Skeletal muscle tissue (tissue), 4 donors: ENCODE results near the gene ATF5. TPM values are rescaled to one million over a fixed set of nuclear protein-coding genes. Genes with fewer than 3 reads are reported as not detected.
"Not testable (repeated sequence)": the region's sequence is repeated elsewhere in the genome, so short reads cannot be mapped to it uniquely, and the experiment has no call there.

Experiments used
- H3K27ac ChIP-seq: one replicate; pipeline ENCODE4 v1.7.0; 2013; ENCODE audit warnings: mild to moderate bottlenecking, low read depth, low read length, inconsistent platforms
- H3K27me3 ChIP-seq, 3 donors: one replicate each; pipeline ENCODE4 v1.7.0; 2013; ENCODE audit warnings: low read length in 3 of 3; ENCODE audit not compliant: control insufficient read depth in 3 of 3, insufficient read depth in 3 of 3
- H3K36me3 ChIP-seq, 3 donors: one replicate each; pipeline ENCODE4 v1.7.0; 2013; ENCODE audit warnings: low read length in 3 of 3; ENCODE audit not compliant: control insufficient read depth in 3 of 3, insufficient read depth in 3 of 3
- H3K4me1 ChIP-seq, 3 donors: one replicate each; pipeline ENCODE4 v1.7.0; 2013; ENCODE audit warnings: low read length in 3 of 3, mild to moderate bottlenecking in 3 of 3; ENCODE audit not compliant: control insufficient read depth in 3 of 3, insufficient read depth in 3 of 3
- H3K4me3 ChIP-seq, 3 donors: one replicate each; pipeline ENCODE4 v1.7.0; 2013; ENCODE audit warnings: low read length in 3 of 3
- H3K9ac ChIP-seq, 3 donors: one replicate each; pipeline ENCODE4 v1.7.0; 2013; ENCODE audit warnings: low read length in 3 of 3, mild to moderate bottlenecking in 3 of 3, moderate library complexity in 2 of 3, low read depth in 1 of 3
- H3K9me3 ChIP-seq, 3 donors: one replicate each; pipeline ENCODE4 v1.7.0; 2013; ENCODE audit warnings: low read length in 3 of 3; ENCODE audit not compliant: control insufficient read depth in 3 of 3
- total RNA-seq: library from RNA; depleted of rRNA; stranded (reverse); fragments of >200 nt; gene quantifications from one replicate; pipeline ENCODE4 v1.2.3, GENCODE V29; 2014
- donor health status: Osteomylitis.

Gene ATF5
- total RNA-seq, 1 donor from 2014 or later = 2.1 TPM

- no peaks in the 10 kb centered on the region for H3K9me3 ChIP-seq
- H3K27me3 ChIP-seq = no peaks in the 10 kb centered on the region
- H3K4me1 ChIP-seq = peaks cover 13 to 47% (median 25%) of the 10 kb centered on the region in 3 donors
- peaks cover 22 to 27% (median 27%) of the 10 kb centered on the region in 3 donors for H3K36me3 ChIP-seq
- peak overlapping the region; percentile 60 for H3K27ac ChIP-seq
- no peak overlapping the region for H3K4me3 ChIP-seq
- H3K9ac ChIP-seq = peak overlapping the region in 2 of 3 donors; percentile 33
These were observed 6.9 kb upstream of the ATF5 start for GRCh38 chr19:49921871-49922795.

- Histone ChIP-seq H3K27ac (peak overlapping the region; percentile 60), H3K36me3 (peaks cover 22 to 33% (median 30%) of the 10 kb centered on the region in 3 donors), H3K9me3 (no peaks in the 10 kb centered on the region), H3K27me3 (no peaks in the 10 kb centered on the region), H3K4me3 (no peak overlapping the region), H3K4me1 (peaks cover 25 to 53% (median 34%) of the 10 kb centered on the region in 3 donors), H3K9ac (no peak overlapping the region)
These were observed 5.7 kb upstream of the ATF5 start for GRCh38 chr19:49923055-49924003.

- H3K27me3 ChIP-seq = no peaks in the 10 kb centered on the region
- peak overlapping the region; percentile 54 for H3K27ac ChIP-seq
- H3K9me3 ChIP-seq = no peaks in the 10 kb centered on the region
- no peak overlapping the region for H3K4me3 ChIP-seq
- peak overlapping the region in 1 of 3 donors; percentile 16 for H3K9ac ChIP-seq
- peaks cover 19 to 30% (median 29%) of the 10 kb centered on the region in 3 donors for H3K36me3 ChIP-seq
- peaks cover 29 to 57% (median 40%) of the 10 kb centered on the region in 3 donors for H3K4me1 ChIP-seq
These were observed 4.8 kb upstream of the ATF5 start for GRCh38 chr19:49924004-49924880.

DNA sequence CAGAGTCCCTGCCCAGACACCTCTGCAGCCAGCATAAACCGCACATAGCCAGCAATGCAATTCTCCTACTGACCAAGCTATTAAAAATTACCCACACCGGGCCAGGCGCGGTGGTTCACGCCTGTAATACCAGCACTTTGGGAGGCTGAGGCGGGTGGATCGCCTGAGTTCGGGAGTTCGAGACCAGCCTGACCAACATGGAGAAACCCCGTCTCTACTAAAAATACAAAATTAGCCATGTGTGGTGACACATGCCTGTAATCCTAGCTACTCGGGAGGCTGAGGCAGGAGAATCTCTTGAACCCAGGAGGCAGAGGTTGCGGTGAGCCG, 4.2 kb upstream of the ATF5 start:
- H3K9ac ChIP-seq = peak overlapping the region in 1 of 3 donors; percentile 16
- not testable (repeated sequence) for H3K27me3 ChIP-seq, H3K9me3 ChIP-seq, H3K27ac ChIP-seq, H3K4me3 ChIP-seq
- H3K36me3 ChIP-seq = peaks cover 19 to 30% (median 29%) of the 10 kb centered on the region in 3 donors
- peaks cover 29 to 61% (median 40%) of the 10 kb centered on the region in 3 donors for H3K4me1 ChIP-seq

DNA sequence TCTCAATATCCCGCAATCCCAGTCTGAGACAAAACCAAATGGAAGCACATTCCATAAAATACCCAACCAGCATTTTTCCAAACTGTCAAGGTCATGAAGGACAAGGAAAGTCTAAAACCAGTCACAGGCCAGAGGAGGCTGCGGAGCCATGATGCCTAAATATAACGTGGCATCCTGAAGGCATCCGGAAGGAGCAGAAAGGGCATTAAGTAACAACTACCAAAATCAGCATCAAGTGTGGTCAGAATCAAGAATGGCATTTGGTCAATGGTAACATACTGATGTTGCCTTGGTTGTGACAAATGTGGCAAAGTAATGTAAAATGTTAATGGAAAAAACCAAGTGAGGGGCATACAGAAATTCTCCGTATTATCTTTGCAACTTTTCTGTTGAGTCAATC, 3.5 kb upstream of the ATF5 start:
- Histone ChIP-seq H3K4me1 (peaks cover 29 to 62% (median 40%) of the 10 kb centered on the region in 3 donors), H3K9me3 (no peaks in the 10 kb centered on the region), H3K36me3 (peaks cover 19 to 30% (median 26%) of the 10 kb centered on the region in 3 donors), H3K9ac (no peak overlapping the region), H3K4me3 (no peak overlapping the region), H3K27ac (no peak overlapping the region), H3K27me3 (no peaks in the 10 kb centered on the region)

- Histone ChIP-seq H3K36me3 (peaks cover 19 to 32% (median 23%) of the 10 kb centered on the region in 3 donors), H3K4me1 (peaks cover 29 to 63% (median 40%) of the 10 kb centered on the region in 3 donors), H3K27me3 (no peaks in the 10 kb centered on the region), H3K9me3 (no peaks in the 10 kb centered on the region), H3K4me3 (no peak overlapping the region), H3K9ac (no peak overlapping the region), H3K27ac (no peak overlapping the region)
These were observed 2.5 kb upstream of the ATF5 start for GRCh38 chr19:49926515-49926914.

GRCh38 chr19:49927526-49928264, 1.3 kb upstream of the ATF5 start:
- Histone ChIP-seq H3K4me1 (peaks cover 25 to 53% (median 32%) of the 10 kb centered on the region in 3 donors), H3K9me3 (no peaks in the 10 kb centered on the region), H3K9ac (peak overlapping the region; percentile 4 to 20 (median 7)), H3K36me3 (peaks cover 19 to 29% (median 19%) of the 10 kb centered on the region in 3 donors), H3K4me3 (peak overlapping the region; percentile 9 to 45 (median 23)), H3K27ac (peak overlapping the region; percentile 88), H3K27me3 (no peaks in the 10 kb centered on the region)

DNA sequence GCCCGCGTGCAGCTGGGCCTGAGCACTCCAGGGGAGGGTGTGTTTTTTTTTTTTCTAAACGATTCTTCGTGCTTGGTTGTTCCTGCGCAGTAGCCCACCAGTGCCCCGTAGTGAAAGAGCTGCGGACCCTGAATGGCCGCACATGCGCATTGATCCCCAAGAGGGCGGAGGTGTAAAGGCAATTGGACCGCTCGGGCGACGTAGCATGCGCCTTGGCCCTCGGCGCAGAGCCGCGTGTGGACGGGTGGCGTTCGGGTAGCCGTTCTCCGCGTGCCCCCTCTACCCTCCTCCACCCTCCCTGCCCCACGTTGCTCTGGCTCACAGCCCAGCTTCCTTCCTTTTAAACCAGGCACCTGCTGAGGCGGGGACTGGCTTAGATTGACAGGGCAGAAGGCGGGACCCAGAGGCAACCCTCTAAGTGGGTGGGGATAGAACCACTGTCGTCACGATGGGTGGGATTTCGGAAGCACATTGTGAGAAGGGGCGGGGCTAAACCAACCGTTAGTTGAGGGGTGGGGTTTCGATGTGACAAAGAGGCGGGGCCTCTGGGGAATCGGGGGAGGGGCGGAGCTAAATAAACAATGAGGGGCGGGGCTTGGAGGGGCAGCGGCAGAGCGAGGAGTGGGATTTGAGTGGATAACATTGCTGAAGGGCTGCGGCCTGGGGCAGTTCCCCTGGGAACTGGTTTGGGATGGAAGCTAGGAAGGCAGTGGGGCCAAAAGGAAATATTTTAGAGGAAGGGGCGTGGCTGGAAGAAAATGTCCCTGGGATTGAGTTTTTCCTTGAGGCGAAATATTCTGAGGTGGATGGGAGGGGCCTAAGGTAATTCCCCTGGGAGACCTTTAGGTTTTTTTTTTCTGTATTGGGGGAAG, 842 bp downstream of the ATF5 start:
- Histone ChIP-seq H3K4me3 (peak overlapping the region; percentile 88 to 95 (median 88)), H3K9ac (peak overlapping the region; percentile 88 to 98 (median 91)), H3K9me3 (no peaks in the 10 kb centered on the region), H3K27ac (peak overlapping the region; percentile 88), H3K27me3 (no peaks in the 10 kb centered on the region), H3K36me3 (peaks cover 10 to 17% (median 11%) of the 10 kb centered on the region in 3 donors), H3K4me1 (peaks cover 17 to 34% (median 22%) of the 10 kb centered on the region in 3 donors)
